Ramos (cell line): ENCODE data around the gene ADAMTSL1.

Experiments
- in situ Hi-C: fragments of 300-500 bp; cut with MboI; formaldehyde crosslinking; loops from one replicate; pipeline ENCODE4 v1.14.3; 2022; ENCODE audit warnings: low sequenced_read_pairs; ENCODE audit not compliant: unreplicated experiment

The ADAMTSL1 gene

GRCh38 chr9:18493451-18493993, 19.6 kb downstream of the ADAMTSL1 start:
- in situ Hi-C loops, result no loop called here

GRCh38 chr9:18495065-18495464, 21.1 kb downstream of the ADAMTSL1 start:
- in situ Hi-C loops, result no loop called here

GRCh38 chr9:18496256-18497000, 22.5 kb downstream of the ADAMTSL1 start:
- in situ Hi-C loops, result no loop called here

- in situ Hi-C loops, result no loop called here
Observed at GRCh38 chr9:18499062-18499461, 25.1 kb downstream of the ADAMTSL1 start.

GRCh38 chr9:18499980-18500379, 26.0 kb downstream of the ADAMTSL1 start:
- in situ Hi-C loops, result no loop called here

GRCh38 chr9:18500451-18500850, 26.5 kb downstream of the ADAMTSL1 start:
- in situ Hi-C loops, result no loop called here

GRCh38 chr9:18501949-18502348, 28.0 kb downstream of the ADAMTSL1 start:
- in situ Hi-C loops, result no loop called here

- in situ Hi-C loops, result no loop called here
Observed at GRCh38 chr9:18502546-18502945, 28.6 kb downstream of the ADAMTSL1 start.

- in situ Hi-C loops, result no loop called here
Observed at GRCh38 chr9:18504707-18505106, 30.8 kb downstream of the ADAMTSL1 start.

- in situ Hi-C loops, result no loop called here
Observed at GRCh38 chr9:18507151-18507550, 33.2 kb downstream of the ADAMTSL1 start.

- in situ Hi-C loops, result no loop called here
Observed at GRCh38 chr9:18516514-18516913, 42.6 kb downstream of the ADAMTSL1 start.

GRCh38 chr9:18516965-18517364, 43.0 kb downstream of the ADAMTSL1 start:
- in situ Hi-C loops, result no loop called here

GRCh38 chr9:18520416-18521047, 46.6 kb downstream of the ADAMTSL1 start:
- in situ Hi-C loops, result no loop called here

- in situ Hi-C loops, result no loop called here
Observed at GRCh38 chr9:18526685-18527084, 52.7 kb downstream of the ADAMTSL1 start.

- in situ Hi-C loops, result no loop called here
Observed at GRCh38 chr9:18531136-18532065, 57.4 kb downstream of the ADAMTSL1 start.

GRCh38 chr9:18534611-18535010, 60.7 kb downstream of the ADAMTSL1 start:
- in situ Hi-C loops, result no loop called here

- in situ Hi-C loops, result no loop called here
Observed at GRCh38 chr9:18536554-18536953, 62.6 kb downstream of the ADAMTSL1 start.

GRCh38 chr9:18539203-18539693, 65.3 kb downstream of the ADAMTSL1 start:
- in situ Hi-C loops, result no loop called here

GRCh38 chr9:18542837-18543405, 69.0 kb downstream of the ADAMTSL1 start:
- in situ Hi-C loops, result no loop called here
